BE2C (cell line): ENCODE data around the gene SHANK3.

Experiments
- DNase-seq: peaks from one replicate; pipeline ENCODE4 v3.0.0-alpha.2; 2020
- H3K27me3 ChIP-seq: fragments of 250-450 bp; sonication (Bioruptor Pico); 2 replicates; pipeline ENCODE4 v1.5.1; 2020; ENCODE audit warnings: mild to moderate bottlenecking
- H3K36me3 ChIP-seq: fragments of 250-450 bp; sonication (Bioruptor Pico); 2 replicates; pipeline ENCODE4 v1.5.1; 2020; ENCODE audit warnings: mild to moderate bottlenecking
- H3K4me1 ChIP-seq: fragments of 250-450 bp; sonication (Bioruptor Pico); 2 replicates; pipeline ENCODE4 v1.5.1; 2020
- H3K4me3 ChIP-seq: 2 replicates; pipeline ENCODE4 v1.5.1; 2011; ENCODE audit warnings: low read depth, low read length
- H3K9me3 ChIP-seq: fragments of 250-450 bp; sonication (Bioruptor Pico); 2 replicates; pipeline ENCODE4 v1.5.1; 2020
- CTCF ChIP-seq: IDR thresholded peaks from 2 replicates; pipeline ENCODE4 v1.5.1; 2012; ENCODE audit warnings: mild to moderate bottlenecking, low read depth, low read length

The SHANK3 gene

GRCh38 chr22:50674130-50674500 is 1.5 kb downstream of the SHANK3 start:
- peaks cover 36% of the 10 kb centered on the region for H3K27me3 ChIP-seq
- H3K4me3 ChIP-seq: no peak overlapping the region
- no peaks in the 10 kb centered on the region for H3K36me3 ChIP-seq
- no peaks in the 10 kb centered on the region for H3K4me1 ChIP-seq
- DNase-seq: no peak
- H3K9me3 ChIP-seq: no peaks in the 10 kb centered on the region
- no peak for TF ChIP-seq CTCF

GRCh38 chr22:50674606-50675552 is 2.3 kb downstream of the SHANK3 start:
- DNase-seq: peak; percentile 50
- Histone ChIP-seq H3K4me1 (no peaks in the 10 kb centered on the region), H3K27me3 (peaks cover 36% of the 10 kb centered on the region), H3K9me3 (no peaks in the 10 kb centered on the region), H3K4me3 (no peak overlapping the region), H3K36me3 (no peaks in the 10 kb centered on the region)
- TF ChIP-seq CTCF: no peak

GRCh38 chr22:50675553-50676179 is 3.0 kb downstream of the SHANK3 start:
- no peaks in the 10 kb centered on the region for H3K4me1 ChIP-seq
- H3K4me3 ChIP-seq: no peak overlapping the region
- H3K9me3 ChIP-seq: no peaks in the 10 kb centered on the region
- TF ChIP-seq CTCF: no peak
- peaks cover 33% of the 10 kb centered on the region for H3K27me3 ChIP-seq
- DNase-seq: no peak
- no peaks in the 10 kb centered on the region for H3K36me3 ChIP-seq

GRCh38 chr22:50676180-50676636 is 3.6 kb downstream of the SHANK3 start:
- no peak for TF ChIP-seq CTCF
- H3K4me1 ChIP-seq: no peaks in the 10 kb centered on the region
- H3K36me3 ChIP-seq: no peaks in the 10 kb centered on the region
- H3K9me3 ChIP-seq: no peaks in the 10 kb centered on the region
- H3K27me3 ChIP-seq: peaks cover 30% of the 10 kb centered on the region
- DNase-seq: no peak
- no peak overlapping the region for H3K4me3 ChIP-seq

GRCh38 chr22:50676661-50677492 is 4.3 kb downstream of the SHANK3 start:
- TF ChIP-seq CTCF: no peak
- no peak overlapping the region for H3K4me3 ChIP-seq
- H3K9me3 ChIP-seq: no peaks in the 10 kb centered on the region
- DNase-seq: no peak
- H3K36me3 ChIP-seq: no peaks in the 10 kb centered on the region
- H3K27me3 ChIP-seq: peaks cover 30% of the 10 kb centered on the region
- H3K4me1 ChIP-seq: no peaks in the 10 kb centered on the region
